HepG2 (cell line): ENCODE results near the gene SHANK2. TPM values are rescaled to one million over a fixed set of nuclear protein-coding genes. Genes with fewer than 3 reads are reported as not detected.

Experiments used
- BRD4 ChIP-seq: sonication (generic); formaldehyde crosslinking; IDR thresholded peaks from 2 replicates; pipeline ENCODE4 v1.4.0; 2020; ENCODE audit warnings: missing genetic modification reagents
- EED ChIP-seq: sonication (generic); formaldehyde crosslinking; IDR thresholded peaks from 2 replicates; pipeline ENCODE4 v1.5.0; 2020; ENCODE audit warnings: mild to moderate bottlenecking, missing genetic modification reagents
- HNRNPLL ChIP-seq: fragments of 200-400 bp; formaldehyde crosslinking; IDR thresholded peaks from 2 replicates; pipeline ENCODE4 v1.6.1; 2017; ENCODE audit warnings: mild to moderate bottlenecking, low read depth, low read length; ENCODE audit not compliant: poor library complexity, severe bottlenecking
- MEIS2 ChIP-seq: sonication (generic); formaldehyde crosslinking; IDR thresholded peaks from 2 replicates; pipeline ENCODE4 v1.9.0; 2021; ENCODE audit warnings: mild to moderate bottlenecking, missing genetic modification reagents
- NCOA2 ChIP-seq: sonication (generic); formaldehyde crosslinking; IDR thresholded peaks from 2 replicates; pipeline ENCODE4 v1.8.0; 2022; ENCODE audit warnings: inconsistent platforms
- PHF20 ChIP-seq: sonication (generic); formaldehyde crosslinking; IDR thresholded peaks from 2 replicates; pipeline ENCODE4 v1.5.0; 2020; ENCODE audit warnings: mild to moderate bottlenecking, missing genetic modification reagents
- SALL1 ChIP-seq: sonication (generic); formaldehyde crosslinking; IDR thresholded peaks from 2 replicates; pipeline ENCODE4 v1.8.0; 2022; ENCODE audit warnings: mild to moderate bottlenecking, missing genetic modification reagents
- SAP130 ChIP-seq: IDR thresholded peaks from 2 replicates; pipeline ENCODE4 v1.6.1; 2016; ENCODE audit warnings: low read depth
- SSRP1 ChIP-seq: IDR thresholded peaks from 2 replicates; pipeline ENCODE4 v1.6.1; 2016; ENCODE audit warnings: control low read depth
- ZBTB46 ChIP-seq: sonication (generic); formaldehyde crosslinking; IDR thresholded peaks from 2 replicates; pipeline ENCODE4 v1.4.0; 2020; ENCODE audit warnings: mild to moderate bottlenecking, missing genetic modification reagents, borderline replicate concordance
- ZNF367 ChIP-seq: sonication (generic); formaldehyde crosslinking; IDR thresholded peaks from 2 replicates; pipeline ENCODE4 v1.4.0; 2020; ENCODE audit warnings: missing genetic modification reagents, borderline replicate concordance
- ZNF616 ChIP-seq: sonication (generic); formaldehyde crosslinking; IDR thresholded peaks from 2 replicates; pipeline ENCODE4 v1.5.0; 2020; ENCODE audit warnings: low read depth, mild to moderate bottlenecking, missing genetic modification reagents
- ZNF704 ChIP-seq: sonication (generic); formaldehyde crosslinking; IDR thresholded peaks from 2 replicates; pipeline ENCODE4 v1.8.1; 2023; ENCODE audit warnings: mild to moderate bottlenecking, inconsistent platforms, moderate library complexity, missing genetic modification reagents, borderline replicate concordance
- ZNF772 ChIP-seq: sonication (generic); formaldehyde crosslinking; IDR thresholded peaks from 2 replicates; pipeline ENCODE4 v1.5.0; 2020; ENCODE audit warnings: mild to moderate bottlenecking, missing genetic modification reagents
- ZNF788 ChIP-seq: sonication (generic); formaldehyde crosslinking; IDR thresholded peaks from 2 replicates; pipeline ENCODE4 v1.5.0; 2020; ENCODE audit warnings: mild to moderate bottlenecking, missing genetic modification reagents, borderline replicate concordance
- polyA plus RNA-seq, 8 experiments: library from polyadenylated mRNA; depleted of rRNA in 3 of 8; stranded (reverse) in 7 of 8; unstranded in 1 of 8; fragments of >200 nt; fragmentation: Illumina TruSeq in 4 of 8; extraction: Trizol in 4 of 8; gene quantifications; 2 replicates each; pipeline versions ENCODE4 v1.2.1 to v1.2.3, GENCODE V29; 2011 to 2016; ENCODE audit warnings: low read depth in 4 of 8, missing spikeins in 1 of 8, mixed read lengths in 1 of 8; ENCODE audit not compliant: insufficient read depth in 1 of 8
- total RNA-seq, 5 experiments: library from RNA; depleted of rRNA; stranded (reverse); fragments of >200 nt; fragmentation: Illumina TruSeq; extraction: Trizol; gene quantifications; 2 replicates each; pipeline ENCODE4 v1.2.3, GENCODE V29; 2016; ENCODE audit warnings: low read depth in 1 of 5
- TF ChIP-seq, protein P1 (sequence below): IDR thresholded peaks from 2 replicates; pipeline ENCODE4 v1.6.1; 2016; ENCODE audit warnings: mild to moderate bottlenecking
- TF ChIP-seq, protein P2 (sequence below): sonication (generic); formaldehyde crosslinking; conservative IDR thresholded peaks from 2 replicates; pipeline ENCODE4 v1.8.0; 2022; ENCODE audit warnings: mild to moderate bottlenecking, moderate library complexity, missing genetic modification reagents

The SHANK2 gene
- total and polyA plus RNA-seq, 2 of the 13 experiments (the other 11 are each of a cell fraction or from before 2014, with no cell fraction given): 10.2 to 13.0 TPM

DNA sequence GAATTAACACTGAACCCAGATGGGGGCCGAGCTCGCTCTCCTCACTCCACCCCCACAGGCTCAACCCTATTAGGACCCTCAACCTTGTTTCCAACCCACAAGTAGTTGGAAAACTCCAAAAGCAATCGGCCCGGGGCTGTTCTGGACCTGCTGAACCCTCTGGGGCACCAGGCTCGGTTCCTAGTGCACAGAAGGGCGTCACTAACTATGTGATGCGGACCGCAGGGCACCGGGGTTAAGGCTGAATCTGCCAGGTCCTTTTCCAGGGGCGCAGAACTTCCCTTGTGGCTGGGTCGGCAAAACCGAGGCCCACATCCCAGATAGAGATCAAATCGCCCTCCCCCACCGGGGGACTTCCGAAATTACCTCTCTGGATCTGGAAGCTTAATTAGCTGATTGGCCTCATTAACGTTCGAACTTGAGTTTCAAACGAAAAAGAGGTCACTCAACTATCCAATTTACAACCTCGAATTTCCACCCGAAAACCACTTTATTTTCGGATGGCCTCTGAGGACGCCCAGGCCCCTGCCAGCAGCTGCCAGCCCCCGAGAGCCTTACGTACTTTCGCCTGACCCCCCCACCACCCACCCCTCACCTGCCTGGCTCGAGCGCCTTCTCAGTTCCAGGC, 1.7 kb downstream of the SHANK2 start (continued):
- TF ChIP-seq, protein P1, sequence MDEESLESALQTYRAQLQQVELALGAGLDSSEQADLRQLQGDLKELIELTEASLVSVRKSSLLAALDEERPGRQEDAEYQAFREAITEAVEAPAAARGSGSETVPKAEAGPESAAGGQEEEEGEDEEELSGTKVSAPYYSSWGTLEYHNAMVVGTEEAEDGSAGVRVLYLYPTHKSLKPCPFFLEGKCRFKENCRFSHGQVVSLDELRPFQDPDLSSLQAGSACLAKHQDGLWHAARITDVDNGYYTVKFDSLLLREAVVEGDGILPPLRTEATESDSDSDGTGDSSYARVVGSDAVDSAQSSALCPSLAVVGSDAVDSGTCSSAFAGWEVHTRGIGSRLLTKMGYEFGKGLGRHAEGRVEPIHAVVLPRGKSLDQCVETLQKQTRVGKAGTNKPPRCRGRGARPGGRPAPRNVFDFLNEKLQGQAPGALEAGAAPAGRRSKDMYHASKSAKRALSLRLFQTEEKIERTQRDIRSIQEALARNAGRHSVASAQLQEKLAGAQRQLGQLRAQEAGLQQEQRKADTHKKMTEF: peak; percentile 15; the same call in 1 of the 2 replicates
- TF ChIP-seq ZNF772 (CRISPR knock-in tag) (peak; percentile 56; the same call in 1 of the 2 replicates), ZNF616 (CRISPR knock-in tag) (0 out of 2 replicates have a peak, but pooled peaks have one; percentile 32), MEIS2 (0 out of 2 replicates have a peak, but pooled peaks have one; percentile 19), ZNF788 (CRISPR knock-in tag) (peak; percentile 48; the same call in 1 of the 2 replicates), SAP130 (CRISPR knock-in tag) (peak; percentile 52; the same call in 1 of the 2 replicates), HNRNPLL (peak; percentile 7), EED (CRISPR knock-in tag) (peak; percentile 74; the same call in 1 of the 2 replicates), NCOA2 (0 out of 2 replicates have a peak, but pooled peaks have one; percentile 11), SALL1 (CRISPR knock-in tag) (peak; percentile 11; the same call in 1 of the 2 replicates), PHF20 (CRISPR knock-in tag) (peak; percentile 18; the same call in 1 of the 2 replicates), ZNF367 (CRISPR knock-in tag) (no peak), SSRP1 (no peak), ZBTB46 (CRISPR knock-in tag) (0 out of 2 replicates have a peak, but pooled peaks have one; percentile 15), ZNF704 (CRISPR knock-in tag) (no peak), BRD4 (CRISPR knock-in tag) (0 out of 2 replicates have a peak, but pooled peaks have one; percentile 19)
- TF ChIP-seq, protein P2, sequence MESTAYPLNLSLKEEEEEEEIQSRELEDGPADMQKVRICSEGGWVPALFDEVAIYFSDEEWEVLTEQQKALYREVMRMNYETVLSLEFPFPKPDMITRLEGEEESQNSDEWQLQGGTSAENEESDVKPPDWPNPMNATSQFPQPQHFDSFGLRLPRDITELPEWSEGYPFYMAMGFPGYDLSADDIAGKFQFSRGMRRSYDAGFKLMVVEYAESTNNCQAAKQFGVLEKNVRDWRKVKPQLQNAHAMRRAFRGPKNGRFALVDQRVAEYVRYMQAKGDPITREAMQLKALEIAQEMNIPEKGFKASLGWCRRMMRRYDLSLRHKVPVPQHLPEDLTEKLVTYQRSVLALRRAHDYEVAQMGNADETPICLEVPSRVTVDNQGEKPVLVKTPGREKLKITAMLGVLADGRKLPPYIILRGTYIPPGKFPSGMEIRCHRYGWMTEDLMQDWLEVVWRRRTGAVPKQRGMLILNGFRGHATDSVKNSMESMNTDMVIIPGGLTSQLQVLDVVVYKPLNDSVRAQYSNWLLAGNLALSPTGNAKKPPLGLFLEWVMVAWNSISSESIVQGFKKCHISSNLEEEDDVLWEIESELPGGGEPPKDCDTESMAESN (CRISPR knock-in tag): 0 out of 2 replicates have a peak, but pooled peaks have one; percentile 15
- TF ChIP-seq, all 625 proteins: peak for 19
